ENCODE measurements around the gene SQOR.

GRCh38 chr15:45606413-45606812 lies 28.4 kb upstream of the SQOR start:
- TF ChIP-seq CTCF (IDR thresholded peaks at IDR 0.05): no peak
- TF ChIP-seq POLR2A (IDR thresholded peaks at IDR 0.05): no peak
